Stimulated activated CD4-positive, alpha-beta T cell treated with anti-CD3 and anti-CD28 coated beads, Interleukin-12 subunit alpha, Interleukin-12 subunit beta, amount 100 ng/mL, for 24 hours (primary cell): ENCODE data around the gene INPP5A.

Experiments used
- DNase-seq, 2 experiments: peaks; one replicate each; pipeline ENCODE4 v3.0.0-alpha.2; 2020; ENCODE audit warnings: low read depth in 2 of 2

INPP5A gene

DNA sequence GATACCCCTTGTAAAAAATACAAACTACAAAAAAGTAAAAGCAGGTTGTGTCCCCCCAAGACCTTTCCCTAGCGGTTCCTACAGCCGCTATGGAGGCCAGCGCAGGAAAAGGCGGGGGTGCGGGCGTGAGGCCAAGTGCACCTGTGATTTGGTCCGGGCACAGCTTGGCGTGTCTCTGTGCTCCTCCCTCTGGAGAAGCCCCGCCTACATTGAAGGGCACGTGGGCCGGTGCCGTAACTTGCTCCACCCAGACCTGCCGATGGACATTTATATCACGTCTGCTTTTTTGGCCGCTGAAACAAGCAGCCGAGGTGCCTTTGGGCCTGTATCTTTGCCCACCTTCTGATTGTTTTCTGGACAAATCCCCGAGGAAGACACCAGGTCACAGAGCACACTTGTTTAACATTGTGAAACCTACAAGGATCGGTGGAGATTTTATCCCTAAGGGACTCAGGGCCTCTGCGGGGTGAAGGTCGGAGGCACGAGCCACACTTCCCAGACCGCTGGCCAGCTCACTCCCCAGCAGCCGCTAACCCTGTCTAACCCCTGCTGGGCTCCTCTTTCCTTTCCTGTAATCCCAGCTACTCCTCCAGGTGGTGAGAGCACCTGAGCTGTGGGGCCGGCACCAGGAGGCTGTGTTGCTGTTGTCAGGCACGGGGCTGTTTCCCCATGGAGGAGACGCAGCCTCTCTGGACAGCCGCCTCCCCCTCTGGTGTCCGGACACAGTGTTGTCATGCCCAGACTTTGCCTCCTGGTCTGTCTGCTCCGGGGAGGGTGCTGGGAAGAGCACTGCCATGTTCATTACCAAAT, 18.8 kb upstream of the INPP5A start:
- DNase-seq = no peak

GRCh38 chr10:132519382-132520176, 18.0 kb upstream of the INPP5A start:
- no peak for DNase-seq

GRCh38 chr10:132520177-132520811, 17.3 kb upstream of the INPP5A start:
- DNase-seq = no peak

DNA sequence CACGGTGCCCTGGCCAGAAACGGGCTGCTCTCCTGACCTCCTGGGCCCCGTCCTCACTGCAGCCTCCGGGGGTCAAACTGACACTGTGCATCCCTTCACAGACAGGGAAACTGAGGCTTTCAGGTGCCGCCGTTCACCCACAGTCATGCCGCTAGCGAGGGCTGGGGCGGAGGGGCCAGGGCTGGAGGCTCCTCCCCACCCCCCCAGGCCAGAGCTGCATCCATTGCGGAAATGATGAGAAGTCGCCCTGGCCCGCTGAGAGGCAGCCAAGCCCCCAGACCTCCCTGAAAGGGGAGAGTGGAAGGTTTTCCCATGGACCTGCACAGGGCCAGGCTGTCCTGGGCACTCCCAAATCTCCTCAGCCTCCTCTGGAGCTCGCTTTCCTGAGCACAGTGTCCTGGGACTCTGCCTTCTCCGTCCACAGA, 16.5 kb upstream of the INPP5A start:
- no peak for DNase-seq

DNA sequence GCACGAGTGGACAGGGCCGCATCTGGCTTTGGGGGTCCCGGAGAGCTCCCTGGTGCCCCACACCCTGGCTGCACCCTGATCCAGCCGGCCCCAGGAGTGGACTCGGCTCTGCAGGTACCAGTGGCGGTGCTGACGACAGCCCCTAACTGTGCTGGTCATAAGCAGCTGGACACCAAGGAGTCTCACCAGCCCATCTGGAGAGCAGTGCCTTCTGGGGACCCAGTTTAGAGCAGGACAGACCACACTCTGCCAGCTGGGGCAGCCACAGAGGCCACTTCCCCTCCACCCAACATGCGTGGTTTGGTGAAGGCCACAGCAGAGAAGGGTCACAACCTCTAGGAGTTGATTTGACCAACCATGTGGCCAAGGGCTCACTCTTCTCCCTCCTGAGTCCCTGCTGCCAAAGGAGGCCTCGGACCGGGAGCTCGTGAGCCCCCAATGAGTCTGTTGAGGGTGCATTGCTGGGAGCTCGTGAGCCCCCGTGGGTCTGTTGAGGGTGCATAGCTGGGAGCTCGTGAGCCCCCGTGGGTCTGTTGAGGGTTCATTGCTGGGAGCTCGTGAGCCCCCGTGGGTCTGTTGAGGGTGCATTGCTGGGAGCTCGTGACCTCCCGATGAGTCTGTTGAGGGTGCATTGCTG, 16.0 kb upstream of the INPP5A start:
- no peak for DNase-seq

DNA sequence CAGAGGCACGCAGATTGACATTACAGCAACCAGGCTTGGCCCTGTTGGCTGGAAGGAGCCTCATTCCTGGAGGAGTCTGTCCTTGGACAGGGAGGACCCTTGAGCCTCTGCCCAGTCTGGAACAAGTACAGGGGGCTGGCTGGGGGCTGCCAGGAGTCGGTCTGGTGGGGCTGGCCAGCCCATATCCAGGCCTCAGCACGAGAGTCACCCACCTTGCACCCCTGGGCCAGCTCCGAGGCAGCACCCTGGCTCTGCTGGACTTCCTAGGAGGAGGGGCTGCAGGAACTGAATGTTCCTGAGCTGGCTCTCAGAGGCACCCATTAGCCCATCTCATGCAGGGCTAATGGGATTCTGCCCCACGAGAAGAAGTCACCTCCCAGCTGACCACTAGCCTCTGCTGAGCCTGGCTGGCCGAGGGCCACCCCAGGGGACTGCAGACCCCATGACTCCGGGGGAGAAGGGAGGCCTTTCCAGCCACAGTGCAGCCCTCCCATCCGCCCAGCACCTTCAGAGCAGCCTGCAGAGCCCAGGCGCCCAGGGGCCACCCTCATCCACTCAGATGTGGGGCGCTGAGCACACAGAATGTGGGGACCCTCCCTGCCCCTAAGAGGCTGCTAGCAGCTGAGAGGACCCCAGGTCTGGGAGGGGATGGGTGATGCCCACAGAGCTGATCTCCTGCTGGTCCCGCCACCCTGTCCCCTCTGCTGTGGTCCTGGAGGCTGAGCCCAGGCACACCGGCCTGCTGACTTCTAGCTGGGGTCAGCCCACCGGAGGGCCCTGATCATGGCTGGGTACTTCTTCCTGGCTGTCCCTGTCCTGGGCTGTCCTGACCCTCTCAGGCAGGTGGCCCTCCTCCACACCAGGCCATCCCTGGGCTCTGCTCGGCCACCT, 14.8 kb upstream of the INPP5A start:
- no peak for DNase-seq

DNA sequence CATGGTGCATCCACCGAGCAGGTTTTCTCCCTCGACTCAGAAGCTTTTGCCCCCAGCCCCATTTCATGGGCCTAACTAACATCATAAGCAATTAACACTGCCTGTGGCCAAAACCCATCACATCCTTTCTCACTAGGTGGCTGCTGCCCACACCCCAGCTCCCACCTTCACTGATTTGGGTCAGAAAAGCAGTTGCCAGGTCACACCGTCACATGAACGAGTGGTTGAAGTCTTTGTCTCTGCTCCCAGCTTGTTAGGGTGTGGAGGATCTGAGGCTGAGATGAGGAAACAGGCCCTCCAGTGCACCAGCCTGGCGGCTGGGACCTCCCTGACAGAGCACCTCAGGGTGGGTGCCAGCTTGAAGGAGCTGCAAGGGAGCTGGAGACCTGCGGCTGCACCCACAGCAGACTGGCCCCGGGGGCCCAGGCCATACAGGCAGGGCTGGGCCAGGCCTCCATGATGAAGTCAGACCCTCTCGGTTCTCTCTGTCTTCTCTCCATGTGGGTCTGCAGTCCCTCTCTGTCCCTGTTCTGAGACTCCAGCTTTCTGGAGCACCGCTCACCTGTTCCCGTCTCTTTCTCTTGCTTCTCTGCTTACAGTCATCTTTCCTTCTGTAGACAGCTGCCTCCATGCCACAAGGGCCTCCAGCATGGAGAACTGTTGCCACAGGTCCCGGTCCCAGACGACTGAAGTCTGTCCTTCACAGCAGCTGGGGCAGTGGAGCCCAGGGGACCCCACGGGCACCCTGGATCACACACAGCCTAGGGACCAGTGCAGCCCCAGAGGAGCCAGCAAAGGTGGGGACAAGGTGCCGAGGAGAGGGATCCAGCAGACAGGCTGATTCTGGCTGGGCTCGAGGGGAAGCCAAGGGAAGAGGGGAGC, 13.8 kb upstream of the INPP5A start:
- no peak for DNase-seq

DNA sequence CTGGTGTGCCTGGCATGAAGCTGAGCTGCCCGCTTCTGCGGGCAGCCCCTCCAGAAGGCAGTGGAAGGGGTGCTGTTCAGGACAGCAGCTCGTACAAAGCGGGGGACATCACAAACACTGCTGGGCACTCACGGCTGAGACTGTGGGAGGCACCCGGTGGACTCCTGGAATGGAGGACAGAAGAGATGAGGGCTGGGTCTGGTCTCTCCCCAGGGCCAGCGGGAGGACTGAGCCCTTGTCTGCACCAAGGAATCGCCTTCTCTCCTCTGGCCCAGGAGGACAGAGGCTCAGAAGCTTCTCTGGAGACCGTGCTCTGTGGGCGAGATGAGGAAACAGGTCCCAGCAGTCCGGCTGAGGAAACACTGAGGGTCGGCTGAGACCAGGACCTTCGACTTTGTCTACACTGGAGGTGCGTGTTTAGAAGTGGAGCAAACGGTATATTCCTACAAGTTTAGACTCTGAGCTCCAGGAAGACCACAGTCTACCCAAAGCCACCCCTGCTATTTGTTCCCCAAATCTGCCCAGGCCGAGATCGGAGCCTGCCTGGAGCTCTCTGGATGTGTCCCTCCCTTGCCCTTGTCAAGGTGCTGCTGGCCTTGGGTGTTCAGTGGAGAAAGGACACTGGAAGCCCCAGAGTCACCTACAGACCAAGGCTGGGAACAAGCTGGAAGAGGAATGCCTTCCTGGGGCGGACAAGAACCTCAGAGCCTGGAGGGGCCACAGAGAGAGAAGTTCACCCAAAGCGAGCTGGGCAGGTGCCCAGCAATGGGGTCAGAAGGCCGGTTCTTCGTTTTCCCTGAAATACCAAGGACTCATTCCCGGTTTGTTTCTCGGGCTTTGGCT, 12.9 kb upstream of the INPP5A start:
- DNase-seq = no peak

DNA sequence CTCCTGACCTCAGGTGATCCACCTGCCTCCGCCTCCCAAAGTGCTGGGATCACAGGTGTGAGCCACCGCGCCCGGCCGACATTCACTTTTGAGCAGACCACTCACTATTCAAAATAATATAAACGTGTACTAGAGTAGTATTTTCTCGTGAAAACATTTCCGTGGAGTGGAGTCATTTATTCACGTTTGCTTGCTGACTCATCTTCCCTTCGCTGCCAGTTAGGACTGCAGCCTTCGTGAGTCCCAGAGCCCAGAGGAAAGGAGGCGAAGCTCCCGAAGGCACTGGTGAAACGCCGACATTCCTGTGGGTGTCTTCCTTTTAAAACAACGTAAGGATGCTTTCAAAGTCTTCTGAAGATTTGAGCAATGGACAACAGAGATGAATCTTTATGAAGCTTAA, 10.9 kb upstream of the INPP5A start:
- no peak for DNase-seq

- DNase-seq = no peak
Measured at GRCh38 chr10:132527339-132528063, 10.1 kb upstream of the INPP5A start.

DNA sequence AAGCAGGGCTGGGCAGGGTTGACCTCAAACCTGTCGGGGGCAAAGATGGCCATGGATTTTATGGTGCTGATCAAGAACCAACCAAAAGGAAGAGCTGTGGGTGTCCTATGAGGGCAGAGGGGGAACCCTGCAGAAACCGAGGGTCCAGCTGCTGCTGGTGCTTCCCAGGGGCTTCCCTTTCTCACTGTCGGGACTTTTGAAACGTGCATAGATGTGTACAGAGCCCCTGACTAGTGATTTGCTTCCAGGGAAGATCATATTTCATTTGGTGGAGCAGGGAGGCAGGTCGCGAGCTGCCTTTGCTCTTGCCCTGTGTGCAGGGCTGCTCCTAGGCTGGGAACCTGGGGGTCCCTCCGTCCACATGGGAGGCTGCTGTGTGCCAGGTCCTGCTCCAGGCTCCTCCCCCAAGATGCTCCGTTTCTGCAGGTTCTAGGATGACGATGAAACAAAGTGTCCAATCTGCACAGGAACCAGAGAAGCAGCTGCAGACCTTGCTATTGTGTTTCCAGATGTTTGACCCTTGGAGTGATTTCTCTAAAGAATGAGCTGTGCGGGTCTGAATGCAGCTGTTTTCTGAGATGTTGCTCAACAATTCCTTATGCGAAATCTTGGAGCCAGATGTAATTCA, 9.4 kb upstream of the INPP5A start:
- no peak for DNase-seq

DNA sequence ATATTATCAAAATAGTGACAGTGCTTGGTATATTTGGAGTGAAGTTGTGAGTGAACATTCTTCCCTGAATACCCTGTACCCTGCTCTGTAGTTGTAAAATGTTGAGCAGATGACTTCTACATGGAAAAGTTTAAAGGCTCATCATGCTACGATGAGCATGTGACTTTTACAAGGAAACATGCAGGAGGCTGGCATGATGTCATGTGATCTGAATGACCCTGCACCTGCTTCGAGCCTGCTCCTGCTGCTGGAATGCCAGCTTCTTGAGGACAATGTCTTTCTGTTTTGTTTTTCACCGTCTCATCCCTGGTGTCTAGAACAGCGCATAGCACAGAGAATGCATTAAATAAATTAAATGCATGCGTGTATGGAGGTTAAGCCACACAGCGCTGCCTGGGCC, 5.4 kb upstream of the INPP5A start:
- no peak for DNase-seq

DNA sequence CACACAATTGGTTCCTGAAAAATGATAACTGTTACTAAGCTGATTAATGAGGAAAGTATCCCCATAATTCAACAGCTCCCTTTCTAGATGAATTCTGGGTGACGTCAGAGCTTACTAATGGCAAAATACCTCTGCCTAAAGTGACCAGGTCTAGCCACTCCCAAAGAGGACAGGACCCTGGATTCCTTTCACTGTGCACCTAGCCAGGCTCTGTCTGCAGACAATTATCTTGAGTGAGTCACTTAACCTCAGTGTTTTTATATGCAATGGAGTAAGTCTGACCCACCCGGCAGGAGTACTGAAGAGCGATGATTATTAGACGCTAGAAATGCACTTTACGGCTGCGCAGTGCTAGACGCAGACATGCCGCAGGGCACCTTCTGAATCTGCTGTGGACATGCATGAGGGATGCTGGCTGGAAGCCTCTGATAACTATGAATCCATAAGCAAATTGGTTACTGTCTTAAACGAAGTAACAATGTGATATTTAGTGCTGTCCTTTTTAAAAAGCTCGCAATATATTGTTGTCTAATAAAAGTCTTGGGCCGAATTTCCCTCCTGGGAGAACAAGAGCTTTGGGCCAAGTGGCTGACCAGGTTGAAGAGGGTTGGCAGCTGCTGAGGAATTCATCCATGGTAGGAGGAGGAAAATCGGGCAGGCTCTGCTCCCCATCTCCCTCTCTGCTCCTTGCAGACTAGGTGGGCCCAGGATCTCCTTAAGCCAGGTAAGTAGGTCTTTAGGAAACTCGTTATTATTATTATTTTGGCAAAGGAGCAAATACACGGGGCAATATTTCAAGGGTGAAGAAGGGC, 4.6 kb upstream of the INPP5A start:
- DNase-seq = no peak

GRCh38 chr10:132533571-132534260, 3.9 kb upstream of the INPP5A start:
- DNase-seq = no peak

GRCh38 chr10:132534391-132535064, 3.1 kb upstream of the INPP5A start:
- no peak for DNase-seq

- DNase-seq = no peak
Measured at GRCh38 chr10:132535065-132535651, 2.4 kb upstream of the INPP5A start.
